Pancreas (tissue), 10 donors: ENCODE measurements around the gene CAPZB. TPM values are rescaled to one million over a fixed set of nuclear protein-coding genes. Genes with fewer than 3 reads are reported as not detected.

ENCODE experiments used
- ATAC-seq, 4 donors: fragments of 200-7000 bp; cut with Tn5 transposase; one replicate each; pipeline versions ENCODE4 v1.8.0 to v1.9.1; 2020; ENCODE audit warnings: mild to moderate bottlenecking in 4 of 4, moderate library complexity in 4 of 4
- DNase-seq, 6 donors: peaks; one replicate each; pipeline ENCODE4 v3.0.0-alpha.2; 2020
- FAIRE-seq: peaks from 2 replicates; lab custom pipeline; 2012; peaks lifted over from hg19 to GRCh38; lab: Jason Lieb, UNC
- H3K27ac ChIP-seq, 4 donors: fragments of 200-600 bp; sonication (generic); 1 replicate in 3 of 4; 2 replicates in 1 of 4; pipeline versions ENCODE4 v1.5.0 to v1.8.0; 2020
- H3K27me3 ChIP-seq, 4 donors: fragments of 200-600 bp; one replicate each; pipeline ENCODE4 v1.8.0; 2021
- H3K36me3 ChIP-seq, 3 donors: fragments of 200-600 bp; sonication (generic) in 1 of 3; one replicate each; pipeline versions ENCODE4 v1.5.0 to v1.8.0; 2020 to 2021
- H3K4me1 ChIP-seq, 3 donors: fragments of 200-600 bp; one replicate each; pipeline ENCODE4 v1.8.0; 2021
- H3K4me3 ChIP-seq, 4 donors: fragments of 200-600 bp; sonication (generic) in 2 of 4; one replicate each; pipeline versions ENCODE4 v1.5.0 to v1.8.0; 2020 to 2021
- H3K9me3 ChIP-seq, 4 donors: fragments of 200-600 bp; one replicate each; pipeline ENCODE4 v1.8.0; 2021
- CTCF ChIP-seq, 4 donors: fragments of 200-600 bp; sonication (generic) in 3 of 4; IDR thresholded peaks; one replicate each; pipeline versions ENCODE4 v1.5.0 to v1.8.0; 2021; ENCODE audit warnings: antibody characterized with exemption in 4 of 4
- WGBS, 2 donors: extraction: QIAGEN DNeasy Blood & Tissue Kit; methylation state at CpG; one replicate each; pipeline ENCODE4 v1.1.7; 2013; 5-methylcytosine and 5-hydroxymethylcytosine counted together
- intact Hi-C, 3 donors: fragments of 100-400 bp; cut with DNase I; formaldehyde crosslinking; loops; one replicate each; pipeline versions ENCODE4 v1.11.1 to v1.14.2; 2022
- polyA plus RNA-seq, 2 donors: library from polyadenylated mRNA; stranded (reverse); fragments of 200-250 nt; gene quantifications; one replicate each; pipeline ENCODE4 v1.2.3, GENCODE V29; 2013
- total RNA-seq, 6 donors: library from RNA; stranded (reverse); fragmentation: NEBNext Ultra II Directional in 4 of 6; extraction: Animal tissue kit (Norgen Biotek cat#: 25700) in 4 of 6; gene quantifications; one replicate each; pipeline versions ENCODE4 v1.2.1 to v1.2.4, GENCODE V29; 2021 to 2023
- donor health status: healthy with polysubstance abuse.
- donor health status: DM: no; HTN: no; CAD: no; lungs with moderate emphysema.
- donor health status: DM: no; HTN: no; CAD: no.
- donor health status: control.
- donor health status: control.
- donor health status: Bipolar disorder and iron deficiency.
- donor health status: DM: yes; HTN: yes; CAD: no.
- donor health status: DM: no; HTN: no; CAD: no.
- donor health status: DM: no; HTN: no; CAD: no.
- donor health status: DM: yes; HTN: yes; CAD: no.

Gene CAPZB
- total and polyA plus RNA-seq, 8 donors = 43.2 to 124 (median 74.9) TPM

- DNase-seq = no peak
Observed at GRCh38 chr1:19343617-19344350, 141.6 kb downstream of the CAPZB start.

DNA sequence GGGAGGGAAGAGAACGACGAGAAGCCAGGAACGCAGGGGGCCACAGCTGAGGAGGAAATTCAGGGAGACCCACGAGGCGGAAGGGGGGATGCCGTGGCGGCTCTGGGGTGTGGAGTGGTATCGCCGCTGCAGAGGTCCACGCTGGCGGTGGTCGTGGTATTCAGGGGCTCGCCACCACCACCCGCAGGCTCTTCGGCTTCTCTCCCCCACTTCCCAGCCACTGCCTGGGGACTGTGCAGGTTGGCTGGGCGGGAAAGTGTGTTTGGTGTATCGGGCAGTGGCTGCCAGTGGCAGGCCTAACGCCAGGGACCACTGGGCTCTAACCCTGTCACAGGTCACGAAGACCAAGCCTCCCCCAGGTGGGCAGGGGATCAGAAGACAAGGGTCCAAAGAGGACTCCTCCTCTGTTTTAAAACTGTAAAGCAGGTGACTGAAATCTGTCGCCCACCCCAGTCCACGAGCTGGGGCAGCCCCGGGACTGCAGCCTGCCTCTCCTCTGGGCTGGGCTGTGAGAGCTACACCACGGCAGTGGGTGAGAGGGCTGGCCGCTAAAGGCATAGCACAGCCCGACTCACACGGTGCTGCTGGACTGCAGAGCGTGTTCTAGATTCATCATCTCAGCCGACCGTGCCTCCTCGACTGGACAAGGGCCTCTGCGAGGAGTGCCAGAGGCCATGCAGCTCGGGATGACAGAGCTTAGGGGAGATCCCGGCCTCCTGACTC lies 142.3 kb downstream of the CAPZB start:
- FAIRE-seq (no peak), DNase-seq (no peak), ATAC-seq (no peak)
- no peaks in the 10 kb centered on the region for H3K4me1 ChIP-seq
- intact Hi-C loops = loop anchor here in 2 of 3 donors (10.0 kb wide), 1 partner anchor 312 kb away; no protein-coding TSS in a partner anchor
- peaks cover 0 to 13% (median 4%) of the 10 kb centered on the region in 3 donors for H3K36me3 ChIP-seq
- H3K27ac ChIP-seq = no peak overlapping the region
- no peaks in the 10 kb centered on the region for H3K27me3 ChIP-seq
- H3K4me3 ChIP-seq = no peak overlapping the region
- no peak for TF ChIP-seq CTCF (IDR thresholded peaks at IDR 0.05)
- no peaks in the 10 kb centered on the region for H3K9me3 ChIP-seq
- 85 to 92% methylated on average over 33 of the region's 33 CpGs for WGBS, 2 donors

More at GRCh38 chr1:19343617-19344350, 141.6 kb downstream of the CAPZB start:
- Histone ChIP-seq H3K36me3 (peaks cover 0 to 13% (median 4%) of the 10 kb centered on the region in 3 donors), H3K27ac (no peak overlapping the region), H3K4me1 (no peaks in the 10 kb centered on the region), H3K4me3 (no peak overlapping the region), H3K27me3 (no peaks in the 10 kb centered on the region), H3K9me3 (no peaks in the 10 kb centered on the region)
- no peak for FAIRE-seq
- intact Hi-C loops = loop anchor here in 2 of 3 donors (10.0 kb wide), 1 partner anchor 311 kb away; no protein-coding TSS in a partner anchor
- TF ChIP-seq CTCF (IDR thresholded peaks at IDR 0.05) = no peak
- no peak for ATAC-seq
- WGBS, 2 donors = 87 to 90% methylated on average over 20 of the region's 20 CpGs

DNA sequence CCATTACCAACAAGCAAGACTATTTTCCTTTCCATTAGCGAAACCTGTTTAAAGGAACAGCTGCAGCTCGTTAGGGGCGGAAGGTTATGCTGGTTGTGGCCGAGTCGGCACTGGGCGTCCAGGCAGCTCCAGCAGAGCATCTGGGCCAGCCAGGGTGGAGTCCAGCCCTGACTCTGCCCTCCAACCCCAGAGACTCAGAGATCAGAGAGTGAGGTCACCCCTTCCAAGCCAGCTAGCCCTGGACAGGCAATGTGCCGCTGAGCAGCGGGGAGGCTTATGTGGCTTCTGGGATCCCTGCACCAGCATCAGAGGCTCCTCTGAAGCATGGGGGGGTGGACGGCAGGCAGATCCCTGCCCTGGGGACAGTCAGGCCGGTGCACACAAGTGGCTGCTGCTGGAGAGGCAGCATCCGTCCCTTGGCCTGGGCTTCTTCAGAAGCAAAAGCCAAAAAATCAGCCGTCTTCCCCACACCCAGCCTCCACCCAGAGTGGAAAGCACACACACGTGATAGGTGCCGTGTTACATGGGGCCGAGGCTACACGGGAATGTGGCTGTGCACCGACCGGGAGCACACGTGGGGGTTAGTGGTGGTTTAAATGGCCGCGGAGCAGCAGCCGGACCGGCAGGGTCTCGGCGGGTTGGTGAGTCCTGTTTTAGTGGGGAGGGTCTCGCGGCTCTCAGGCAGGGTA lies 143.1 kb downstream of the CAPZB start:
- intact Hi-C loops = loop anchor here in 2 of 3 donors (10.0 kb wide), 1 partner anchor 313 kb away; no protein-coding TSS in a partner anchor
- ATAC-seq (peak in 1 of 4 donors; percentile 8), DNase-seq (no peak), FAIRE-seq (no peak)
- Histone ChIP-seq H3K9me3 (no peaks in the 10 kb centered on the region), H3K36me3 (peaks cover 0 to 13% (median 4%) of the 10 kb centered on the region in 3 donors), H3K27me3 (no peaks in the 10 kb centered on the region), H3K4me1 (no peaks in the 10 kb centered on the region), H3K4me3 (no peak overlapping the region), H3K27ac (no peak overlapping the region)
- 90 to 91% methylated on average over 26 to 27 of the region's 27 CpGs for WGBS, 2 donors
- TF ChIP-seq CTCF (IDR thresholded peaks at IDR 0.05) = no peak

DNA sequence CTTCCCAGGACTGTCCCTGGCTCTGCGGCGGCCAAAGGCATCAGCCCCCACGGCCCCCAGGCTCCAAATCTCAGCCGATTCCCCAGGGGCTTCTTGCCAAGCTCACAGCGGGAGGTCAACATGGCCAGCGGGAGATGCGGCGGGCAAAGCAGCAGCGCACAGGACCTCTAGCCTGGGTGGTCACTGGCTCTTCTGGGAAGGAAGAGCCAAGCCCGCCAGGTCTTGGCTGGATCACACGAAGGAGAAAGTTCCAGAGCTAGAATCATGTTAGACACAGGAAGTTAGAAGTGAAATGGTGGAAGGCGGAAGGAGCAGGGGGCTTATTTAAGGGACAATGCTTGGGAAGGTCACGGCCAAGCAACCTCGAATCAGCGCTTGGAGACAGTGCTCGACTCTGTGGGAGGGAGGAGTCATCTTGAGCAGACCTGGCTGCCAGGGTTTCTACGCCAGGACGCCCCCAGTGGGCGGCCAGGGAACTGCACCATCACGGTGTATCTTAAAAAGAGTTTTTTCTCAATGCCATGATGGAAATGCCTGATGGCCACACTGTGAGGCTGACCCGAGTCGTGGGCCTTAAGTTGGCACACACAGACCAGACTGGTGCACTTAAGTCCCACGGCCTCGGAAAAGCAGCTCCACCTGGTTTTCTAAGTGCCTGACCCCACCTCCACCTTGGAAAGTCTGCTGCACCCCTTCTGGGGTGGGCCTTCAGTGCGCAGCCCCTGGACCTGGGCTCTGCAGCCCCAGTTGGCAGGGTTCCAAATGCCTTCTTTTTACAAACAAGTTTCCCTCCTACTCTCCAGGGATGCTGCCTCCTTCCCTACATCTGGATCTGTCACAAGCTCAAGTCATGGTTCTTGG lies 143.9 kb downstream of the CAPZB start:
- FAIRE-seq (no peak), ATAC-seq (peak; percentile 59 to 78 (median 70)), DNase-seq (peak in 5 of 6 donors; percentile 47 to 90 (median 79))
- peak; percentile 69 to 87 (median 84) for TF ChIP-seq CTCF (IDR thresholded peaks at IDR 0.05)
- Histone ChIP-seq H3K4me3 (no peak overlapping the region), H3K4me1 (no peaks in the 10 kb centered on the region), H3K36me3 (peaks cover 0 to 13% (median 4%) of the 10 kb centered on the region in 3 donors), H3K27ac (no peak overlapping the region), H3K27me3 (no peaks in the 10 kb centered on the region), H3K9me3 (no peaks in the 10 kb centered on the region)
- WGBS, 2 donors = 62 to 66% methylated on average over 25 of the region's 25 CpGs
- intact Hi-C loops = loop anchor here in 2 of 3 donors (10.0 kb wide), 1 partner anchor 313 kb away; no protein-coding TSS in a partner anchor
